ENCODE data around the gene UBALD2. TPM values are rescaled to one million over a fixed set of nuclear protein-coding genes. Genes with fewer than 3 reads are reported as not detected.

UBALD2 gene
- total and polyA plus RNA-seq, 2 of the 13 experiments (the other 11 are each of a cell fraction or from before 2014, with no cell fraction given), result 3.3 to 89.7 TPM

- no peak for TF ChIP-seq MLXIP (CRISPR knock-in tag; IDR thresholded peaks at IDR 0.05; ENCODE audit: borderline replicate concordance)
- TF ChIP-seq ONECUT2 (CRISPR knock-in tag; IDR thresholded peaks at IDR 0.05), result no peak
- no peak for TF ChIP-seq STAT5B (CRISPR knock-in tag; IDR thresholded peaks at IDR 0.05)
- TF ChIP-seq PATZ1 (CRISPR knock-in tag; IDR thresholded peaks at IDR 0.05), result peak; percentile 42; the same call in 1 of the 2 replicates
- TF ChIP-seq ZNF780A (CRISPR knock-in tag; IDR thresholded peaks at IDR 0.05), result no peak
- TF ChIP-seq HNRNPL (IDR thresholded peaks at IDR 0.05; ENCODE audit: low read depth, low read length), result peak; percentile 75; the same call in 1 of the 2 replicates
- TF ChIP-seq RBM22 (optimal IDR thresholded peaks at IDR 0.05; ENCODE audit: low read length), result peak; percentile 57
- no peak for TF ChIP-seq HOXA5 (CRISPR knock-in tag; IDR thresholded peaks at IDR 0.05)
These were observed 5.9 kb downstream of the UBALD2 start (continued) for GRCh38 chr17:76270770-76271668.

All from HepG2 (cell line).